WI38 (cell line): Measurements from ENCODE around the gene SARDH.

Experiments used
- H3K4me3 ChIP-seq: 2 replicates; pipeline ENCODE4 v1.5.1; 2011; ENCODE audit warnings: low read depth, mild to moderate bottlenecking, control low read depth, low read length
- CTCF ChIP-seq: IDR thresholded peaks from 2 replicates; pipeline ENCODE4 v1.5.1; 2012; ENCODE audit warnings: low read depth, mild to moderate bottlenecking, control low read depth, low read length

The SARDH gene

GRCh38 chr9:133686642-133687575 lies 51.2 kb downstream of the SARDH start:
- no peak overlapping the region for H3K4me3 ChIP-seq
- TF ChIP-seq CTCF, result no peak

GRCh38 chr9:133685653-133686609 lies 52.2 kb downstream of the SARDH start:
- TF ChIP-seq CTCF, result no peak
- H3K4me3 ChIP-seq, result no peak overlapping the region

- H3K4me3 ChIP-seq, result no peak overlapping the region
Measured at GRCh38 chr9:133684936-133685361, 53.2 kb downstream of the SARDH start.

GRCh38 chr9:133684121-133684935 lies 53.8 kb downstream of the SARDH start:
- H3K4me3 ChIP-seq, result no peak overlapping the region
- no peak for TF ChIP-seq CTCF

More at GRCh38 chr9:133684936-133685361, 53.2 kb downstream of the SARDH start:
- no peak for TF ChIP-seq CTCF

- no peak overlapping the region for H3K4me3 ChIP-seq
- TF ChIP-seq CTCF, result no peak
Measured at GRCh38 chr9:133683586-133684120, 54.5 kb downstream of the SARDH start.

GRCh38 chr9:133682818-133683585 lies 55.1 kb downstream of the SARDH start:
- no peak for TF ChIP-seq CTCF
- no peak overlapping the region for H3K4me3 ChIP-seq
